Measurements from ENCODE around the gene GORASP2. TPM values are rescaled to one million over a fixed set of nuclear protein-coding genes. Genes with fewer than 3 reads are reported as not detected.

Gene GORASP2
- polyA plus RNA-seq, 1 of the 3 experiments (the other 2 are of a cell fraction) = 127 TPM

- TF ChIP-seq, protein P1, sequence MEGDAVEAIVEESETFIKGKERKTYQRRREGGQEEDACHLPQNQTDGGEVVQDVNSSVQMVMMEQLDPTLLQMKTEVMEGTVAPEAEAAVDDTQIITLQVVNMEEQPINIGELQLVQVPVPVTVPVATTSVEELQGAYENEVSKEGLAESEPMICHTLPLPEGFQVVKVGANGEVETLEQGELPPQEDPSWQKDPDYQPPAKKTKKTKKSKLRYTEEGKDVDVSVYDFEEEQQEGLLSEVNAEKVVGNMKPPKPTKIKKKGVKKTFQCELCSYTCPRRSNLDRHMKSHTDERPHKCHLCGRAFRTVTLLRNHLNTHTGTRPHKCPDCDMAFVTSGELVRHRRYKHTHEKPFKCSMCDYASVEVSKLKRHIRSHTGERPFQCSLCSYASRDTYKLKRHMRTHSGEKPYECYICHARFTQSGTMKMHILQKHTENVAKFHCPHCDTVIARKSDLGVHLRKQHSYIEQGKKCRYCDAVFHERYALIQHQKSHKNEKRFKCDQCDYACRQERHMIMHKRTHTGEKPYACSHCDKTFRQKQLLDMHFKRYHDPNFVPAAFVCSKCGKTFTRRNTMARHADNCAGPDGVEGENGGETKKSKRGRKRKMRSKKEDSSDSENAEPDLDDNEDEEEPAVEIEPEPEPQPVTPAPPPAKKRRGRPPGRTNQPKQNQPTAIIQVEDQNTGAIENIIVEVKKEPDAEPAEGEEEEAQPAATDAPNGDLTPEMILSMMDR (IDR thresholded peaks at IDR 0.05) = no peak
Observed at GRCh38 chr2:170887896-170888295, 41.2 kb upstream of the GORASP2 start (continued).

DNA sequence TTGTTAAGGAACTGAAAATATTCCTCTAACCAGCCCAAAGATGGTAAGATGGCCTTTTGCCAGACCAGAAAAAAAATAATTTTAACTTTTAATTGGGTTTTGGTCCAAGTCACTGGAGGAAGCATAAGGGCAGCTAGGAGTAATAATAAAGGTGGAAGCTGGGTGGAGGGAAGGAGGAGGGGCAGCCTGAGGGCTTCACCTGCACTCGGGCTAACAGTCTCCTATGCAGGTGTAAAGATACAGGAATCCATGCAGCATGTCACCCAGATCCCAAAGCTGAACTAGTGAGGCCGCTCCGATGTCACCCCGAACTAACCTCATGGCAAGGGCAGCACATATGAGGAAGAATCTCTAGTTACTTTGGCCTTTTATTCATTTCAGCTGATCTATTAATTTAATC lies 37.2 kb upstream of the GORASP2 start:
- Histone ChIP-seq H3F3A (replicated peaks; ENCODE audit: insufficient read depth) (peaks cover 6% of the 10 kb centered on the region), H3K4me2 (no peak overlapping the region), H3K27ac (ENCODE audit: low read depth in 2 of 2, low read length in 1 of 2) (no peak overlapping the region), H3K4me3 (ENCODE audit: low read depth in 2 of 2, low read length in 1 of 2) (no peak overlapping the region), H3K9me3 (no peaks in the 10 kb centered on the region), H3K9me2 (no peaks in the 10 kb centered on the region), H4K20me1 (ENCODE audit: insufficient read depth) (no peaks in the 10 kb centered on the region), H2AFZ (ENCODE audit: low read depth) (no peak overlapping the region), H3K36me3 (replicated peaks in 1 of 2; ENCODE audit: control insufficient read depth in 1 of 2, insufficient read depth in 2 of 2, low read length in 1 of 2) (no peaks in the 10 kb centered on the region), H3K4me1 (ENCODE audit: control insufficient read depth in 1 of 2, insufficient read depth in 2 of 2, low read depth in 1 of 2, low read length in 1 of 2) (no peaks in the 10 kb centered on the region), H3K79me2 (ENCODE audit: insufficient read depth) (no peaks in the 10 kb centered on the region), H3K27me3 (ENCODE audit: insufficient read depth) (no peaks in the 10 kb centered on the region), H3K9ac (no peak overlapping the region)
- TF ChIP-seq FOXM1 (IDR thresholded peaks at IDR 0.05; ENCODE audit: low read depth) (no peak), YY1 (IDR thresholded peaks at IDR 0.05; ENCODE audit: low read depth) (no peak), NRF1 (IDR thresholded peaks at IDR 0.05; ENCODE audit: low read depth, low read length) (no peak), IRF3 (IDR thresholded peaks at IDR 0.05; ENCODE audit: low read depth, low read length) (no peak), TCF12 (IDR thresholded peaks at IDR 0.05) (no peak), SMC3 (IDR thresholded peaks at IDR 0.05; ENCODE audit: low read depth, low read length) (no peak), SIN3A (IDR thresholded peaks at IDR 0.05; ENCODE audit: borderline replicate concordance, low read depth, low read length) (no peak), USF2 (IDR thresholded peaks at IDR 0.05; ENCODE audit: borderline replicate concordance, low read depth, low read length) (no peak), POLR2AphosphoS5 (IDR thresholded peaks at IDR 0.05; ENCODE audit: low read depth, low read length) (no peak), RAD21 (IDR thresholded peaks at IDR 0.05; ENCODE audit: low read length) (no peak), GABPA (IDR thresholded peaks at IDR 0.05; ENCODE audit: low read depth) (no peak), REST (IDR thresholded peaks at IDR 0.05; ENCODE audit: low read depth, low read length) (no peak), RXRA (IDR thresholded peaks at IDR 0.05; ENCODE audit: borderline replicate concordance, low read depth) (no peak), NFIC (IDR thresholded peaks at IDR 0.05; ENCODE audit: borderline replicate concordance) (no peak)
- TF ChIP-seq, protein P2, sequence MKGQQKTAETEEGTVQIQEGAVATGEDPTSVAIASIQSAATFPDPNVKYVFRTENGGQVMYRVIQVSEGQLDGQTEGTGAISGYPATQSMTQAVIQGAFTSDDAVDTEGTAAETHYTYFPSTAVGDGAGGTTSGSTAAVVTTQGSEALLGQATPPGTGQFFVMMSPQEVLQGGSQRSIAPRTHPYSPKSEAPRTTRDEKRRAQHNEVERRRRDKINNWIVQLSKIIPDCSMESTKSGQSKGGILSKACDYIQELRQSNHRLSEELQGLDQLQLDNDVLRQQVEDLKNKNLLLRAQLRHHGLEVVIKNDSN (IDR thresholded peaks at IDR 0.05; ENCODE audit: borderline replicate concordance, low read depth) = no peak
- TF ChIP-seq, protein P3, sequence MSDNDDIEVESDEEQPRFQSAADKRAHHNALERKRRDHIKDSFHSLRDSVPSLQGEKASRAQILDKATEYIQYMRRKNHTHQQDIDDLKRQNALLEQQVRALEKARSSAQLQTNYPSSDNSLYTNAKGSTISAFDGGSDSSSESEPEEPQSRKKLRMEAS (IDR thresholded peaks at IDR 0.05; ENCODE audit: low read depth) = no peak
- WGBS (ENCODE audit: low lambda C conversion rate) = 89% methylated on average over 4 of the region's 4 CpGs
- no peak for DNase-seq
- POLR2A ChIA-PET = no interaction called here
- CTCF ChIA-PET = interaction anchor here (0.7 kb wide), 1 partner anchor 19 kb away, joined by 3 read pairs; no protein-coding TSS in a partner anchor
